Upper lobe of left lung (tissue), 4 donors: ENCODE measurements around the gene PRDM16.

ENCODE experiments used
- EP300 ChIP-seq, 4 donors: sonication (generic); formaldehyde crosslinking; IDR thresholded peaks; one replicate each; pipeline ENCODE4 v1.5.1; 2017; ENCODE audit warnings: antibody characterized with exemption in 4 of 4, control low read depth in 2 of 4
- POLR2A ChIP-seq, 4 donors: fragments of 450-650 bp; IDR thresholded peaks; one replicate each; pipeline ENCODE4 v1.5.1; 2016 to 2017; ENCODE audit warnings: antibody characterized with exemption in 4 of 4, mild to moderate bottlenecking in 2 of 4
- POLR2AphosphoS5 ChIP-seq, 2 donors: sonication (generic); formaldehyde crosslinking; IDR thresholded peaks; one replicate each; pipeline ENCODE4 v1.5.1; 2017; ENCODE audit warnings: antibody characterized with exemption in 2 of 2
- TF ChIP-seq, protein P1 (sequence below), 6 experiments: fragments of 450-650 bp in 4 of 6; fragments of 200-600 bp in 2 of 6; sonication (generic) in 2 of 6; IDR thresholded peaks; one replicate each; pipeline ENCODE4 v1.5.1; 2016 to 2019; ENCODE audit warnings: antibody characterized with exemption in 6 of 6

DNA sequence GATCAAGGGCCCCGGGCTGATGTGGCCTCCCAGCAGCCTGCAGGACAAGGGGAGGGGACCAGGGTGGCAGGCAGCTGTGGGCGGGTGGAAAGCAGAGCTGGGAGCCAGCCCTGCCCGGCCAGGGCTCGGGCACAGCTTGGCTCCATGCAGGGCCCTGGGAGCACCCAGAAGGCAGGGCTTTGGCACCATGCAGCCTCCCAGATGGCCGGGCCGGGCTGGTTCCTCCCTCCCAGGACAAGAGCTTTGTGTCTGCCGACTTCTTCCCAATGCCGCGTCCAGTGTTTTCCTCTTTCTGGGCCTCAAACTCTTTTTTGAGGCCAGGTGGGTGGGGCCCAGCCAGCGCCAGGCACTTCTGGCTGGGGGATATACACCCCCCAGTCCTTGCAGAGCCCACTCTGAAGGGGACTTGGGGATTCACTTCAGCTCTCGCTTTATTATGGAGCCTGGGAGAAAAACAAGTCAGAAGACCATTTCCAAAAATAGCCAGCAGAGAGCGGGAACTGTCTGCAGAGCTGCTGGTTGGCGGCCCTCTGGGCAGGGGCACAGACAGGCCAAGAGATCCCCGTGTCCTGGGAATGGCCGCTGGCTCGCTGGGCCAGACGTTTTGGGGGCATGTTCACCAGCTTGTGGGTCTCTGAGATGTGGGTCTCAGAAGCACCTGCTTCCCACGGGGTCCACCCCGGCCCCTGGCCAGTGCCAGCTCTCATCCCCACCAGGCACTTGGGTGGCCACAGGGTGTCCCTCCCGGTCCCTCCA lies 281.7 kb downstream of the PRDM16 start:
- TF ChIP-seq, protein P1, sequence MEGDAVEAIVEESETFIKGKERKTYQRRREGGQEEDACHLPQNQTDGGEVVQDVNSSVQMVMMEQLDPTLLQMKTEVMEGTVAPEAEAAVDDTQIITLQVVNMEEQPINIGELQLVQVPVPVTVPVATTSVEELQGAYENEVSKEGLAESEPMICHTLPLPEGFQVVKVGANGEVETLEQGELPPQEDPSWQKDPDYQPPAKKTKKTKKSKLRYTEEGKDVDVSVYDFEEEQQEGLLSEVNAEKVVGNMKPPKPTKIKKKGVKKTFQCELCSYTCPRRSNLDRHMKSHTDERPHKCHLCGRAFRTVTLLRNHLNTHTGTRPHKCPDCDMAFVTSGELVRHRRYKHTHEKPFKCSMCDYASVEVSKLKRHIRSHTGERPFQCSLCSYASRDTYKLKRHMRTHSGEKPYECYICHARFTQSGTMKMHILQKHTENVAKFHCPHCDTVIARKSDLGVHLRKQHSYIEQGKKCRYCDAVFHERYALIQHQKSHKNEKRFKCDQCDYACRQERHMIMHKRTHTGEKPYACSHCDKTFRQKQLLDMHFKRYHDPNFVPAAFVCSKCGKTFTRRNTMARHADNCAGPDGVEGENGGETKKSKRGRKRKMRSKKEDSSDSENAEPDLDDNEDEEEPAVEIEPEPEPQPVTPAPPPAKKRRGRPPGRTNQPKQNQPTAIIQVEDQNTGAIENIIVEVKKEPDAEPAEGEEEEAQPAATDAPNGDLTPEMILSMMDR (IDR thresholded peaks at IDR 0.05) = no peak
- no peak for TF ChIP-seq POLR2AphosphoS5 (IDR thresholded peaks at IDR 0.05)
- TF ChIP-seq POLR2A (IDR thresholded peaks at IDR 0.05) = no peak
- no peak for TF ChIP-seq EP300 (IDR thresholded peaks at IDR 0.05)
